OCI-LY7 (cell line): ENCODE measurements around the gene TRAF3IP3. TPM values are rescaled to one million over a fixed set of nuclear protein-coding genes. Genes with fewer than 3 reads are reported as not detected.

Experiments
- BruUV-seq: library from RNA; stranded (reverse); fragments of 400-500 nt; replicated peaks from 2 replicates; lab custom pipeline; 2021; lab: Mats Ljungman, UMichigan
- CTCF ChIA-PET: fragments of 300-600 bp; sonication (Branson Sonifier 250); formaldehyde crosslinking; loops from one replicate; lab custom pipeline; 2022; ENCODE audit warnings: antibody characterized with exemption; ENCODE audit not compliant: unreplicated experiment; lab: Charles Lee
- POLR2A ChIA-PET: fragments of 300-600 bp; sonication (Branson Sonifier 250); formaldehyde crosslinking; loops from one replicate; lab custom pipeline; 2022; ENCODE audit warnings: antibody characterized with exemption; lab: Charles Lee
- DNase-seq: peaks from one replicate; pipeline ENCODE4 v3.0.0-alpha.2; 2015; ENCODE audit warnings: low spot score
- H2AFZ ChIP-seq: fragments of 200-600 bp; sonication (generic), shearing (Covaris generic); 2 replicates; pipeline ENCODE4 v1.6.1; 2014; ENCODE audit warnings: mild to moderate bottlenecking, antibody characterized with exemption, low read length, moderate library complexity
- H3K27ac ChIP-seq: fragments of 200-600 bp; sonication (generic); 2 replicates; pipeline ENCODE4 v1.5.1; 2014; ENCODE audit warnings: mixed run types, low read depth, mild to moderate bottlenecking, moderate library complexity, low read length, inconsistent platforms; ENCODE audit not compliant: poor library complexity, severe bottlenecking
- H3K36me3 ChIP-seq: fragments of 200-600 bp; sonication (generic); 2 replicates; pipeline ENCODE4 v1.6.1; 2014; ENCODE audit warnings: mild to moderate bottlenecking, antibody characterized with exemption, low read length, moderate library complexity, mixed read lengths; ENCODE audit not compliant: insufficient read depth
- H3K4me1 ChIP-seq: fragments of 200-600 bp; sonication (generic); 2 replicates; pipeline ENCODE4 v1.5.1; 2014; ENCODE audit warnings: mild to moderate bottlenecking, low read length; ENCODE audit not compliant: insufficient read depth, poor library complexity, severe bottlenecking
- H3K4me2 ChIP-seq: fragments of 200-600 bp; sonication (generic); 2 replicates; pipeline ENCODE4 v1.6.1; 2014; ENCODE audit warnings: mild to moderate bottlenecking, low read length
- H3K4me3 ChIP-seq: fragments of 200-600 bp; sonication (generic); 2 replicates; pipeline ENCODE4 v1.5.1; 2014; ENCODE audit warnings: mild to moderate bottlenecking, low read depth, low read length; ENCODE audit not compliant: poor library complexity, severe bottlenecking
- H3K79me2 ChIP-seq: fragments of 200-600 bp; sonication (generic); 2 replicates; pipeline ENCODE4 v1.6.1; 2016; ENCODE audit warnings: low read depth, mild to moderate bottlenecking, low read length, moderate library complexity, mixed read lengths; ENCODE audit not compliant: insufficient read depth
- H3K9me2 ChIP-seq: fragments of 200-600 bp; sonication (generic); 2 replicates; pipeline ENCODE4 v1.6.1; 2016; ENCODE audit warnings: mild to moderate bottlenecking, low read length, mixed read lengths; ENCODE audit not compliant: insufficient read depth
- H3K9me3 ChIP-seq: fragments of 200-600 bp; sonication (generic); 2 replicates; pipeline ENCODE4 v1.6.1; 2014; ENCODE audit warnings: mild to moderate bottlenecking, mixed run types, low read length, mixed read lengths
- H4K20me1 ChIP-seq: fragments of 200-600 bp; sonication (generic); 2 replicates; pipeline ENCODE4 v1.6.1; 2014; ENCODE audit warnings: mild to moderate bottlenecking, antibody characterized with exemption, low read length, moderate library complexity, mixed read lengths; ENCODE audit not compliant: insufficient read depth
- EZH2phosphoT487 ChIP-seq: fragments of 200-600 bp; sonication (generic); IDR thresholded peaks from 2 replicates; pipeline ENCODE4 v1.6.1; 2018; ENCODE audit warnings: low read depth, borderline replicate concordance, mild to moderate bottlenecking, mixed run types, antibody characterized with exemption, low read length, moderate library complexity, mixed read lengths
- intact Hi-C: fragments of 100-400 bp; cut with micrococcal nuclease; formaldehyde crosslinking; loops from one replicate; pipeline ENCODE4 v1.10.0; 2022; ENCODE audit not compliant: unreplicated experiment
- total RNA-seq, 2 experiments: library from RNA; depleted of rRNA in 1 of 2; stranded (reverse); fragments of >200 nt in 1 of 2; shearing (Covaris generic) in 1 of 2; gene quantifications; 2 replicates each; pipeline ENCODE4 v1.2.3, GENCODE V29; 2014 to 2022
- TF ChIP-seq, protein P1 (sequence below): fragments of 200-600 bp; sonication (generic); conservative IDR thresholded peaks from 2 replicates; pipeline ENCODE4 v1.5.1; 2014; ENCODE audit warnings: mild to moderate bottlenecking, antibody characterized with exemption, low read length, moderate library complexity, mixed read lengths

The TRAF3IP3 gene
- total RNA-seq, 2 experiments from 2014 or later, result 22.1 to 53.6 TPM

DNA sequence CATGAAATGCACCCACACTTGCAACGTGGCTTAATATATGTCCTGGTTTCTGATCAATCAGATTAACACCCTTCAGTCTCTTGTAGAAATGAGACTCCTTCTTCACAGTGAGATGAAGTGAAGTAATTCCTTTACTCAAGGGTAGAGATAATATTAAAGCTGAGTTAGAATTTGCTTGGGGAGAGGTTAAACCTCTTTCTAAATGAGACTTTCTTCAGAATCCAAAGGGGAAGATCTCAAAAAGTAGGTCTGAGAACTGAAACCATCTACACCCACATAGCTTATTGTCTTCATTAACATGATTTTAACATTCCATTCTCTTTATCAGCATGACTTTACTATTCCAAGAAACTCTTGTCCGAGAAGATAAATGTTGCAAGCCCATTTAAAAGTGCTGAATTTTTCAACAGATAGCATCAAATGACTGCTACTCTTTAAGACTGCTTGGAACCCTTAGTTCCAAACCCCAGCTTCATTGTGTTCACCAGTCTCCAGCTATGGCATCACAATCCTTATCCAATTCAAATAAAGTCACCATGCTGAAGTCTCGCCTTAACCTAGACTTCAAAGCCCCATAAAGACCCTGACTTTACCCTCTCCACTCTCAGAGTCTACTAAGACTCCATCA, 19.2 kb upstream of the TRAF3IP3 start:
- H3K4me3 ChIP-seq, result no peak overlapping the region
- no TSS peak for BruUV-seq
- no peak overlapping the region for H2AFZ ChIP-seq
- ChIA-PET CTCF (interaction anchor here (1.5 kb wide), 1 partner anchor 13 kb away, joined by 4 read pairs; no protein-coding TSS in a partner anchor), POLR2A (no interaction called here)
- H3K27ac ChIP-seq, result no peak overlapping the region
- TF ChIP-seq, protein P1, sequence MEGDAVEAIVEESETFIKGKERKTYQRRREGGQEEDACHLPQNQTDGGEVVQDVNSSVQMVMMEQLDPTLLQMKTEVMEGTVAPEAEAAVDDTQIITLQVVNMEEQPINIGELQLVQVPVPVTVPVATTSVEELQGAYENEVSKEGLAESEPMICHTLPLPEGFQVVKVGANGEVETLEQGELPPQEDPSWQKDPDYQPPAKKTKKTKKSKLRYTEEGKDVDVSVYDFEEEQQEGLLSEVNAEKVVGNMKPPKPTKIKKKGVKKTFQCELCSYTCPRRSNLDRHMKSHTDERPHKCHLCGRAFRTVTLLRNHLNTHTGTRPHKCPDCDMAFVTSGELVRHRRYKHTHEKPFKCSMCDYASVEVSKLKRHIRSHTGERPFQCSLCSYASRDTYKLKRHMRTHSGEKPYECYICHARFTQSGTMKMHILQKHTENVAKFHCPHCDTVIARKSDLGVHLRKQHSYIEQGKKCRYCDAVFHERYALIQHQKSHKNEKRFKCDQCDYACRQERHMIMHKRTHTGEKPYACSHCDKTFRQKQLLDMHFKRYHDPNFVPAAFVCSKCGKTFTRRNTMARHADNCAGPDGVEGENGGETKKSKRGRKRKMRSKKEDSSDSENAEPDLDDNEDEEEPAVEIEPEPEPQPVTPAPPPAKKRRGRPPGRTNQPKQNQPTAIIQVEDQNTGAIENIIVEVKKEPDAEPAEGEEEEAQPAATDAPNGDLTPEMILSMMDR, result no peak
- no peak for TF ChIP-seq EZH2phosphoT487
- no peaks in the 10 kb centered on the region for H3K36me3 ChIP-seq
- H3K79me2 ChIP-seq, result no peaks in the 10 kb centered on the region
- no peaks in the 10 kb centered on the region for H3K9me2 ChIP-seq
- no peaks in the 10 kb centered on the region for H3K9me3 ChIP-seq
- no peak for DNase-seq
- no peaks in the 10 kb centered on the region for H4K20me1 ChIP-seq
- intact Hi-C loops, result no loop called here
- H3K4me1 ChIP-seq, result no peaks in the 10 kb centered on the region
- H3K4me2 ChIP-seq, result no peak overlapping the region

DNA sequence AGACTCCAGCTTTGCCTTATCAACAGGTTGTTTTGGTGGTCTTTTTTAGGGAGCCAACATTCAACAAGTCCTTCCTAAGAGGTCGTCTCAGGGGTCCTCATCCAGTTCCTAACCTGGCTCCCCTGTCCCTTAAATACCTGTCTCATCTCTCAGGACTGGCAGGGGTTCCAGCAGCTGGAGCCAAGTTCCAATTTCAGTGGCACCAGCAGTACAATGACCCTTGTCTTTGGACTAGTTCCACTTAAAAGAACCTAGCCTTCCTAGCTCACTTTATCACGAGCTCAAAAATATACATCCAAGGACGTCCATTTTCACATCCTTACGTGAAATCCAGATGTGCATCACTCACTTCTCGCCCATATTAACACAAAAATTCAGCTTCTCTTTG, 18.7 kb upstream of the TRAF3IP3 start:
- no peak overlapping the region for H3K27ac ChIP-seq
- BruUV-seq, result no TSS peak
- POLR2A ChIA-PET, result no interaction called here

DNA sequence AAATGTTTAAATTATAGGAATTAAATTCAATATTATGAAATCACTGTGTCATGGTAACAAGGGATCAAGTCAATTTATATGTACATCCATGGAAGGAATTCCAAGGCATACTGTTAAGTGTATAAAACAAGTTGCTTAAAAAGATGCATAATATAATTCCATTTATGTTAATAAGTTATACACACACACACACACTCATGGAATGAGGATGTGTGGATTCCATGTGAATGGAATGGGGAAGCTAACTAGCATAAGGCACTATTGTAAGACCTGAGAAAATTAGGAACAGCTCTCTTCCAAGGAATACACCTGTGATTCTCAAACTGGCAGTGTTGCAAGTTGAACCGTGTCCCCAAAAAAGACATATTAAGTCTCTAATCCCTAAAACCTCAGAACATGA, 17.6 kb upstream of the TRAF3IP3 start:
- no peaks in the 10 kb centered on the region for H3K9me2 ChIP-seq
- no peak for DNase-seq
- H3K79me2 ChIP-seq, result no peaks in the 10 kb centered on the region
- no TSS peak for BruUV-seq
- CTCF ChIA-PET, result no interaction called here
- no peaks in the 10 kb centered on the region for H3K36me3 ChIP-seq
- H2AFZ ChIP-seq, result no peak overlapping the region
- H3K9me3 ChIP-seq, result no peaks in the 10 kb centered on the region
- no peak overlapping the region for H3K4me3 ChIP-seq
- intact Hi-C loops, result no loop called here
- peaks cover 6% of the 10 kb centered on the region for H3K4me1 ChIP-seq
- H4K20me1 ChIP-seq, result no peaks in the 10 kb centered on the region
- POLR2A ChIA-PET, result no interaction called here
- TF ChIP-seq EZH2phosphoT487, result no peak
- TF ChIP-seq, protein P1, result no peak
- H3K27ac ChIP-seq, result no peak overlapping the region
- no peak overlapping the region for H3K4me2 ChIP-seq

More for the DNA sequence above, 18.7 kb upstream of the TRAF3IP3 start:
- Histone ChIP-seq H3K9me2 (no peaks in the 10 kb centered on the region), H3K36me3 (no peaks in the 10 kb centered on the region), H3K4me2 (no peak overlapping the region), H3K9me3 (no peaks in the 10 kb centered on the region), H2AFZ (no peak overlapping the region), H3K4me3 (no peak overlapping the region), H3K79me2 (no peaks in the 10 kb centered on the region), H3K4me1 (no peaks in the 10 kb centered on the region), H4K20me1 (no peaks in the 10 kb centered on the region)
- CTCF ChIA-PET, result no interaction called here
- intact Hi-C loops, result no loop called here
- no peak for DNase-seq
- TF ChIP-seq EZH2phosphoT487, result no peak
- TF ChIP-seq, protein P1, result no peak
